ENCODE results near the gene MAGI1. TPM values are rescaled to one million over a fixed set of nuclear protein-coding genes. Genes with fewer than 3 reads are reported as not detected.

The MAGI1 gene
- total RNA-seq, 6 donors from 2014 or later: 33.0 to 72.9 (median 62.4) TPM

DNA sequence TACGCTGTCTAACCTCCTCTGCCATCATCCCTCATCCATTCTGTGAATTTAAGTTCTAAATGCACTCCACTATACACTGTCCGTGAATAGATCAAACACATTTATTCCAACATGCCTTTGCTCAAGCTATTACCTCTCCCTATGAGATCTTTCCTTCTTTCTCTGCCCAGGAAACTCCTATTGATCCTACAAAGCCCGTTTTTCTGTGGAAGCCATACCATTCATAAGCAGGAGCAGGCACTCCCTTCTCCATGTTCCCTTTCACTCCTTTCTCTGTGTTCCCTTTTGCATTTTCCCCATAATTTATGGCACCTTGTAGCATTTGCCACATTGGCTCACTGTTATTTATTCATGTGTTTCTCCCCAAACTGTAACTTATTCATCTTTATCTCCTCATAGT lies 501.6 kb downstream of the MAGI1 start:
- DNase-seq: no peak
- WGBS, 2 donors: 88 to 92% methylated on average over 3 of the region's 3 CpGs
- Histone ChIP-seq H3K9me3 (no peaks in the 10 kb centered on the region), H3K36me3 (no peaks in the 10 kb centered on the region), H3K4me3 (no peak overlapping the region), H3K27me3 (no peaks in the 10 kb centered on the region), H3K27ac (no peak overlapping the region), H3K4me1 (peaks cover 0 to 3% (median 0%) of the 10 kb centered on the region in 4 donors)
- TF ChIP-seq POLR2AphosphoS5 (IDR thresholded peaks at IDR 0.05): no peak
- TF ChIP-seq, protein P1, sequence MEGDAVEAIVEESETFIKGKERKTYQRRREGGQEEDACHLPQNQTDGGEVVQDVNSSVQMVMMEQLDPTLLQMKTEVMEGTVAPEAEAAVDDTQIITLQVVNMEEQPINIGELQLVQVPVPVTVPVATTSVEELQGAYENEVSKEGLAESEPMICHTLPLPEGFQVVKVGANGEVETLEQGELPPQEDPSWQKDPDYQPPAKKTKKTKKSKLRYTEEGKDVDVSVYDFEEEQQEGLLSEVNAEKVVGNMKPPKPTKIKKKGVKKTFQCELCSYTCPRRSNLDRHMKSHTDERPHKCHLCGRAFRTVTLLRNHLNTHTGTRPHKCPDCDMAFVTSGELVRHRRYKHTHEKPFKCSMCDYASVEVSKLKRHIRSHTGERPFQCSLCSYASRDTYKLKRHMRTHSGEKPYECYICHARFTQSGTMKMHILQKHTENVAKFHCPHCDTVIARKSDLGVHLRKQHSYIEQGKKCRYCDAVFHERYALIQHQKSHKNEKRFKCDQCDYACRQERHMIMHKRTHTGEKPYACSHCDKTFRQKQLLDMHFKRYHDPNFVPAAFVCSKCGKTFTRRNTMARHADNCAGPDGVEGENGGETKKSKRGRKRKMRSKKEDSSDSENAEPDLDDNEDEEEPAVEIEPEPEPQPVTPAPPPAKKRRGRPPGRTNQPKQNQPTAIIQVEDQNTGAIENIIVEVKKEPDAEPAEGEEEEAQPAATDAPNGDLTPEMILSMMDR (IDR thresholded peaks at IDR 0.05): no peak
- no peak for TF ChIP-seq POLR2A (IDR thresholded peaks at IDR 0.05)
- TF ChIP-seq EP300 (IDR thresholded peaks at IDR 0.05): no peak
- ATAC-seq (ENCODE audit: low FRiP score in 2 of 2): no peak

DNA sequence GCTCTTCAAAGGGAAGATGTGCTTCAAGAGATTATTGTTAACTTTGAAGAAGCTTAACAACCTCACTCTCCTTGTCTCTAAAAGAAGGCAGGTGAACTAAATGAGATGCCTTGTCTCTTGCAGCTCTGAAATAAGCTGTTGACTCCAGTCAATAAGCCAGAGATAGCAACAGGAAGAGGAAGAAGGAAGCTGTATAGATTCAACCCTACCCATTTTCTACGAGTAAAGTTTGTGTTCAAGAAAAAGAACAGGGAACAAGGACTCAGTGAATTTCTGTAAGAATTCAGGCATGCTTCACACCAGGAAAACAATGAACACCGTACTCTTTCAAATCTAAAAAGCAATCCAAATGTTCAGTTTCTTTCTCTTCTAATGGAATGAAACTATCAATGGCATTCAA lies 503.5 kb downstream of the MAGI1 start:
- Histone ChIP-seq H3K27me3 (no peaks in the 10 kb centered on the region), H3K9me3 (no peaks in the 10 kb centered on the region), H3K36me3 (no peaks in the 10 kb centered on the region), H3K4me3 (no peak overlapping the region), H3K4me1 (peaks cover 0 to 3% (median 0%) of the 10 kb centered on the region in 4 donors), H3K27ac (no peak overlapping the region)
- no peak for ATAC-seq (ENCODE audit: low FRiP score in 2 of 2)
- WGBS, 2 donors: 44 to 60% methylated on average over 2 of the region's 2 CpGs
- no peak for TF ChIP-seq EP300 (IDR thresholded peaks at IDR 0.05)
- TF ChIP-seq POLR2AphosphoS5 (IDR thresholded peaks at IDR 0.05): no peak
- no peak for TF ChIP-seq POLR2A (IDR thresholded peaks at IDR 0.05)
- TF ChIP-seq, protein P1 (IDR thresholded peaks at IDR 0.05): no peak
- no peak for DNase-seq

DNA sequence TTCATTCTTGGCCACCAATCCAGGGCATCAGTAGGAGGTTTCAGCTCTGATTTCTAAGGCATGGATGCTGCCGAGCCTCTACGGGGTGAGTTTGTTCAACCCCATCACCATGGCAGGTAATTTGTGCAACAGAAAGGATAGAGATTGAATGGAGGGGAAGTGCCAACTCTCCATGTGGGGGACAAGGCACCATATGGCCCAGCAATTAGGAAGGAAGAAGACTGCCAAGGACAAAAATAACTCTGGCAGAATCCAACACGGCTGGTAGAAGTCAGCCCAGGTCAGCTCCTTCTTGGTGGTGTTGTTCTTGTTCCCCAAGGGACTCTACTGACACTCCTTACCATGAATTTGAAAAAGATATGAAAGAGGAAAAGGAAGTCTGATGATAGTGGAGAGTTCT lies 503.9 kb downstream of the MAGI1 start:
- H3K36me3 ChIP-seq: no peaks in the 10 kb centered on the region
- H3K4me3 ChIP-seq: no peak overlapping the region
- no peak for ATAC-seq (ENCODE audit: low FRiP score in 2 of 2)
- TF ChIP-seq, protein P1 (IDR thresholded peaks at IDR 0.05): no peak
- TF ChIP-seq EP300 (IDR thresholded peaks at IDR 0.05) (no peak), POLR2A (IDR thresholded peaks at IDR 0.05) (no peak), POLR2AphosphoS5 (IDR thresholded peaks at IDR 0.05) (no peak)
- H3K27ac ChIP-seq: no peak overlapping the region
- no peaks in the 10 kb centered on the region for H3K27me3 ChIP-seq
- 69 to 73% methylated on average over 3 of the region's 3 CpGs for WGBS, 2 donors
- DNase-seq: no peak
- peaks cover 0 to 3% (median 0%) of the 10 kb centered on the region in 4 donors for H3K4me1 ChIP-seq
- H3K9me3 ChIP-seq: no peaks in the 10 kb centered on the region

DNA sequence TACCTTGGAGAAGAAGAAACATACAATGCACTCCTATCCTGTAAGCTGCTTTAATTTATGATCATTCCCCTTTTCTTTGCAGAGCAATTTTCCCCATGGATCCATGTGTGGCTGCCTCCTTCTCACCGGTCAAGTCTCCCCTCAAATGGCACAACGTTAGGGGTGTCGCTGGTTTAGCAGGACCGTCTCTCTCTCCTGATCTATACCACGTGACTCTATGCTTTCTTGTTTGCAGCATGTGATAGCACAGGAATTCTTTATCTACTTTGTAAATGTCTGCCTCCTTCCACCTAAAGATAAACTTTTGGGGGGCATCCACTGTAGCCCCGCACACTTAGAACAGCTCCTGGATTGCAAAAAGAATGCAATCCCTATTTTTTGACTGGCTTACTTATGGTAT lies 506.0 kb downstream of the MAGI1 start:
- H3K36me3 ChIP-seq: no peaks in the 10 kb centered on the region
- no peak for DNase-seq

DNA sequence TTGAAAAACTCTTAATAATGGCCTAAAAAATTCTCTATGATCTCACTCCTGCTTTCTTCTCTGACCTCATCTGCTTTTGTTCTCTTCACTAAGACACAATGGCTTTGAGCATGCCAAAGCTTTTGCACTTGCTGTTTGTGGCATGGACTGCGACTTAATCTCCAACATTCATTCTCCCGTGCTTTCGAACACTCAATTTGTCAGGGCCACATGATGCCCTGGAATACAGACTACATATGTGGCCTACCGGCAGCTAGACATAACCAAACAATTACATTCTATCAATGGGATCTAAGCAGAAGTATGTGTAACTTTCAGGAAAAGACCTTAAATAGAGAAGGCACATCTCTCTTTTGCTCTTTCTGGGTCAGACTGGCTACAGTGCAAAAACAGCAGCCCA lies 506.5 kb downstream of the MAGI1 start:
- Histone ChIP-seq H3K9me3 (no peaks in the 10 kb centered on the region), H3K4me3 (no peak overlapping the region), H3K4me1 (peaks cover 0 to 3% (median 0%) of the 10 kb centered on the region in 4 donors), H3K36me3 (no peaks in the 10 kb centered on the region), H3K27me3 (no peaks in the 10 kb centered on the region), H3K27ac (no peak overlapping the region)
- TF ChIP-seq, protein P1 (IDR thresholded peaks at IDR 0.05): no peak
- TF ChIP-seq EP300 (IDR thresholded peaks at IDR 0.05) (no peak), POLR2AphosphoS5 (IDR thresholded peaks at IDR 0.05) (no peak), POLR2A (IDR thresholded peaks at IDR 0.05) (no peak)
- ATAC-seq (ENCODE audit: low FRiP score in 2 of 2) (no peak), DNase-seq (no peak)
- 94 to 95% methylated on average over 4 of the region's 4 CpGs for WGBS, 2 donors

More for the DNA sequence above, 506.0 kb downstream of the MAGI1 start:
- Histone ChIP-seq H3K27ac (no peak overlapping the region), H3K9me3 (no peaks in the 10 kb centered on the region), H3K4me1 (peaks cover 0 to 3% (median 0%) of the 10 kb centered on the region in 4 donors), H3K27me3 (no peaks in the 10 kb centered on the region), H3K4me3 (no peak overlapping the region)
- ATAC-seq (ENCODE audit: low FRiP score in 2 of 2): no peak
- 85 to 95% methylated on average over 6 of the region's 6 CpGs for WGBS, 2 donors
- no peak for TF ChIP-seq POLR2A (IDR thresholded peaks at IDR 0.05)
- TF ChIP-seq, protein P1 (IDR thresholded peaks at IDR 0.05): no peak
- no peak for TF ChIP-seq EP300 (IDR thresholded peaks at IDR 0.05)
- no peak for TF ChIP-seq POLR2AphosphoS5 (IDR thresholded peaks at IDR 0.05)
